Measurements from ENCODE around the gene ACAA1.

The ACAA1 gene

GRCh38 chr3:38154625-38155255 lies 17.8 kb upstream of the ACAA1 start:
- DNase-seq (ENCODE audit: low spot score) (no peak), FAIRE-seq (no peak)

GRCh38 chr3:38154033-38154494 lies 17.1 kb upstream of the ACAA1 start:
- no peak for FAIRE-seq

GRCh38 chr3:38153221-38153620 lies 16.3 kb upstream of the ACAA1 start:
- DNase-seq (ENCODE audit: low spot score) (no peak), FAIRE-seq (no peak)

More at GRCh38 chr3:38154033-38154494, 17.1 kb upstream of the ACAA1 start:
- no peak for DNase-seq (ENCODE audit: low spot score)

- FAIRE-seq (no peak), DNase-seq (ENCODE audit: low spot score) (no peak)
Observed at GRCh38 chr3:38152609-38153008, 15.7 kb upstream of the ACAA1 start.

- FAIRE-seq (no peak), DNase-seq (ENCODE audit: low spot score) (peak; percentile 11)
Observed at GRCh38 chr3:38151667-38152265, 14.8 kb upstream of the ACAA1 start.

- FAIRE-seq, result no peak
Observed at GRCh38 chr3:38150780-38151528, 14.0 kb upstream of the ACAA1 start.

GRCh38 chr3:38149708-38150107 lies 12.8 kb upstream of the ACAA1 start:
- FAIRE-seq (no peak), DNase-seq (ENCODE audit: low spot score) (no peak)

More at GRCh38 chr3:38150780-38151528, 14.0 kb upstream of the ACAA1 start:
- no peak for DNase-seq (ENCODE audit: low spot score)

- no peak for DNase-seq (ENCODE audit: low spot score)
- no peak for FAIRE-seq
Observed at GRCh38 chr3:38148311-38148882, 11.5 kb upstream of the ACAA1 start.

- FAIRE-seq (no peak), DNase-seq (ENCODE audit: low spot score) (no peak)
Observed at GRCh38 chr3:38147421-38147820, 10.5 kb upstream of the ACAA1 start.

GRCh38 chr3:38146504-38146903 lies 9.6 kb upstream of the ACAA1 start:
- FAIRE-seq (no peak), DNase-seq (ENCODE audit: low spot score) (no peak)

- FAIRE-seq (no peak), DNase-seq (ENCODE audit: low spot score) (no peak)
Observed at GRCh38 chr3:38143511-38143910, 6.6 kb upstream of the ACAA1 start.

GRCh38 chr3:38142959-38143358 lies 6.0 kb upstream of the ACAA1 start:
- FAIRE-seq (no peak), DNase-seq (ENCODE audit: low spot score) (no peak)

GRCh38 chr3:38141952-38142273 lies 5.0 kb upstream of the ACAA1 start:
- FAIRE-seq (no peak), DNase-seq (ENCODE audit: low spot score) (no peak)

GRCh38 chr3:38141173-38141951 lies 4.4 kb upstream of the ACAA1 start:
- FAIRE-seq, result no peak

GRCh38 chr3:38140326-38141172 lies 3.6 kb upstream of the ACAA1 start:
- no peak for DNase-seq (ENCODE audit: low spot score)
- FAIRE-seq, result no peak

More at GRCh38 chr3:38141173-38141951, 4.4 kb upstream of the ACAA1 start:
- no peak for DNase-seq (ENCODE audit: low spot score)

- DNase-seq (ENCODE audit: low spot score), result no peak
- no peak for FAIRE-seq
Observed at GRCh38 chr3:38139652-38140051, 2.7 kb upstream of the ACAA1 start.

GRCh38 chr3:38139191-38139590 lies 2.3 kb upstream of the ACAA1 start:
- DNase-seq (ENCODE audit: low spot score) (no peak), FAIRE-seq (no peak)

GRCh38 chr3:38138349-38139190 lies 1.6 kb upstream of the ACAA1 start, which contains the start of gene MYD88:
MYD88 (plus strand) TSS chr3:38138661; CDS start chr3:38138701, 40 bp downstream.
- no peak for FAIRE-seq
- peak; percentile 59 for DNase-seq (ENCODE audit: low spot score)

- FAIRE-seq, result no peak
Observed at GRCh38 chr3:38137615-38138348, 855 bp upstream of the ACAA1 start.

More at GRCh38 chr3:38137615-38138348, 855 bp upstream of the ACAA1 start:
- DNase-seq (ENCODE audit: low spot score), result no peak
